ENCODE data around the gene INSL3. TPM values are rescaled to one million over a fixed set of nuclear protein-coding genes. Genes with fewer than 3 reads are reported as not detected.

Gene INSL3
- polyA plus RNA-seq, 3 donors, result 0.25 to 1.7 (median 0.64) TPM

DNA sequence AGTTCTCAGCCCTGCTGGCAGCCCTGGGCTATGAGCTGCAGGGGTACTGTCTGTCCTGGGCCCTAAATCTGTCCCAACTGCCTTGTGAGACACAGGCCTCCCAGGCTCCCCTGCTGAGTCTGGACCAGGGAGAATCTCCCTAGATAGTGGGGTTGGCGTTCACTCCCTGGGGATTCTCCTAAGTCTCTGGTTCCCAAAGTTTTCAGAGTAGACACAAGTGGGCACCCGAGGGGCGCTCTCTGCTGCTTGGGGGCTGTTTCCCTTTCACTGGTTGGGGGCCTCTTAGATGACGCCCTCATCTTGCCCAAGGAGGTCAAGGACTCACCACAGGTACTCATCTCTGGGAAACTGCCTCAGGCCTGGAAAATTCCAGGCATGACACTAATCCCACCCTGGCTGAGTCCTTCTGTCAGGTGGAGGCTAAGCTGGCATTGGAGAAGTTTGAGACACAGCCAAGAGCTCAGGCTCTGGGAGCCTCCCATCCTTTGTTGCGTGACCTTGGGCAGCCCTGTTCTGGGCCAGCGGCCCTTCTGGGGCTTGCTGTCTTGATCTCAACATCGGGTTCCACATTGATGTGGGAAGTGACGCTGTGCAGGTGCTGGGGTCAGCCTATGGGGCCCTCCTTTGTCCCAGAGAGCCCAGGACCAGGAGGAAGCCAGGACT, 42.3 kb upstream of the INSL3 start:
- H3K27ac ChIP-seq (ENCODE audit: low read depth in 1 of 2, low read length in 2 of 2), result no peak overlapping the region
- intact Hi-C loops (cut with micrococcal nuclease), result no loop called here
- H3K4me2 ChIP-seq (replicated peaks; ENCODE audit: extremely low read depth, low read length, poor library complexity, severe bottlenecking), result no peak overlapping the region
- H3K4me3 ChIP-seq (replicated peaks in 1 of 3; ENCODE audit: low read depth in 2 of 3, low read length in 3 of 3), result no peak overlapping the region
- Mint-ChIP-seq H3K36me3 (peaks cover 34 to 47% of the 10 kb centered on the region in 2 donors), H3K27ac (peak overlapping the region in 3 of 7 donors; percentile 45 to 69 (median 66)), H3K9me3 (no peaks in the 10 kb centered on the region), H3K4me3 (no peak overlapping the region), H3K4me1 (peaks cover 25% of the 10 kb centered on the region), H3K27me3 (ENCODE audit: low read depth in 3 of 3) (peaks cover 1 to 4% (median 1%) of the 10 kb centered on the region in 3 donors)
- no peak overlapping the region for H2AFZ ChIP-seq (ENCODE audit: insufficient read depth, low read depth, low read length, poor library complexity, severe bottlenecking)
- H3K79me2 ChIP-seq (ENCODE audit: insufficient read depth, low read length), result peaks cover 28% of the 10 kb centered on the region
- TF ChIP-seq, protein P1, sequence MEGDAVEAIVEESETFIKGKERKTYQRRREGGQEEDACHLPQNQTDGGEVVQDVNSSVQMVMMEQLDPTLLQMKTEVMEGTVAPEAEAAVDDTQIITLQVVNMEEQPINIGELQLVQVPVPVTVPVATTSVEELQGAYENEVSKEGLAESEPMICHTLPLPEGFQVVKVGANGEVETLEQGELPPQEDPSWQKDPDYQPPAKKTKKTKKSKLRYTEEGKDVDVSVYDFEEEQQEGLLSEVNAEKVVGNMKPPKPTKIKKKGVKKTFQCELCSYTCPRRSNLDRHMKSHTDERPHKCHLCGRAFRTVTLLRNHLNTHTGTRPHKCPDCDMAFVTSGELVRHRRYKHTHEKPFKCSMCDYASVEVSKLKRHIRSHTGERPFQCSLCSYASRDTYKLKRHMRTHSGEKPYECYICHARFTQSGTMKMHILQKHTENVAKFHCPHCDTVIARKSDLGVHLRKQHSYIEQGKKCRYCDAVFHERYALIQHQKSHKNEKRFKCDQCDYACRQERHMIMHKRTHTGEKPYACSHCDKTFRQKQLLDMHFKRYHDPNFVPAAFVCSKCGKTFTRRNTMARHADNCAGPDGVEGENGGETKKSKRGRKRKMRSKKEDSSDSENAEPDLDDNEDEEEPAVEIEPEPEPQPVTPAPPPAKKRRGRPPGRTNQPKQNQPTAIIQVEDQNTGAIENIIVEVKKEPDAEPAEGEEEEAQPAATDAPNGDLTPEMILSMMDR (IDR thresholded peaks at IDR 0.05), result no peak
- DNase-seq, result no peak
- peaks cover 32 to 42% of the 10 kb centered on the region in 2 donors for H3K36me3 ChIP-seq (replicated peaks in 1 of 2; ENCODE audit: control insufficient read depth in 1 of 2, insufficient read depth in 2 of 2, low read length in 2 of 2)
- no peak overlapping the region for H3K9ac ChIP-seq (ENCODE audit: insufficient read depth, low read length, poor library complexity, severe bottlenecking)
- no peaks in the 10 kb centered on the region for H3K9me3 ChIP-seq (replicated peaks in 1 of 2; ENCODE audit: control insufficient read depth in 1 of 2, insufficient read depth in 1 of 2, low read length in 2 of 2)
- H3K27me3 ChIP-seq (ENCODE audit: control insufficient read depth in 2 of 2, insufficient read depth in 2 of 2, low read length in 2 of 2), result no peaks in the 10 kb centered on the region
- 94% methylated on average over 7 of the region's 8 CpGs for WGBS (ENCODE audit: insufficient coverage)
- H4K20me1 ChIP-seq (ENCODE audit: insufficient read depth, low read length), result peaks cover 61% of the 10 kb centered on the region
- H3K4me1 ChIP-seq (ENCODE audit: control insufficient read depth in 1 of 2, insufficient read depth in 2 of 2, low read length in 2 of 2), result peaks cover 17 to 21% of the 10 kb centered on the region in 2 donors

DNA sequence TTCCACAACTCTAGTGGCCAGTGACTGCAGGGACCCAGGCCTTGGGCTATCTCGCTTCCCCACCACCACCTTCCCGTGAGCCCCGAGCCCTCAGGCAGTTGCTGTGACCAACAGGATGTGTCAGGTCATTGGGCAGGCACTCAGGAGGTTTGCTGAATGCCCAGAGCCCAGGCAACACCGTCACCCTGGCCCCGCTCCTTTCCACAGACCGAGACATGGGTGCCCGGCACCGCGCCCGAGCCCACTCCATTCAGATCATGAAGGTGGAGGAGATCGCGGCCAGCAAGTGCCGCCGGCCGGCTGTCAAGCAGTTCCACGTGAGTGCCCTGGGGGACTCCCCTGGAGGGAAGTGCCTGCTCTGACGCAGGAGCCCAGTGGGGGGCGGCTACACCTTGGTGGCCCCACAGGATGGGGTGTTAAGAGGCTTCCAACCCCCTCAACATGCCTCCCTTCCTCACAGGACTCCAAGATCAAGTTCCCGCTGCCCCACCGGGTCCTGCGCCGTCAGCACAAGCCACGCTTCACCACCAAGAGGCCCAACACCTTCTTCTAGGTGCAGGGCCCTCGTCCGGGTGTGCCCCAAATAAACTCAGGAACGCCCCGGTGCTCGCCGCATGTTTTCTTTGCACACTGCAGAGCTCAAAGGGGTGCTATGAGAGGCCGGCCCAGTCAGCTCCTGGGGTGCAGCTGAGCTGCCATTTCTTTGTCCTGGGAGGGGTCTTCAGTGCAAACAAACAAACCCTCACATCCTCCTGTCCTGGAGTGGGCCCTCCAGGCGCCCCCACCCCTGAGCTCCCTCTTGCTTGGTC, 41.6 kb upstream of the INSL3 start:
- Histone ChIP-seq H3K36me3 (replicated peaks in 1 of 2; ENCODE audit: control insufficient read depth in 1 of 2, insufficient read depth in 2 of 2, low read length in 2 of 2) (peaks cover 32 to 42% of the 10 kb centered on the region in 2 donors), H3K79me2 (ENCODE audit: insufficient read depth, low read length) (peaks cover 28% of the 10 kb centered on the region), H3K4me3 (replicated peaks in 1 of 3; ENCODE audit: low read depth in 2 of 3, low read length in 3 of 3) (no peak overlapping the region), H3K9ac (ENCODE audit: insufficient read depth, low read length, poor library complexity, severe bottlenecking) (no peak overlapping the region), H3K4me1 (ENCODE audit: control insufficient read depth in 1 of 2, insufficient read depth in 2 of 2, low read length in 2 of 2) (peaks cover 17 to 21% of the 10 kb centered on the region in 2 donors), H3K27me3 (ENCODE audit: control insufficient read depth in 2 of 2, insufficient read depth in 2 of 2, low read length in 2 of 2) (no peaks in the 10 kb centered on the region), H4K20me1 (ENCODE audit: insufficient read depth, low read length) (peaks cover 61% of the 10 kb centered on the region), H2AFZ (ENCODE audit: insufficient read depth, low read depth, low read length, poor library complexity, severe bottlenecking) (no peak overlapping the region), H3K27ac (ENCODE audit: low read depth in 1 of 2, low read length in 2 of 2) (no peak overlapping the region), H3K9me3 (replicated peaks in 1 of 2; ENCODE audit: control insufficient read depth in 1 of 2, insufficient read depth in 1 of 2, low read length in 2 of 2) (no peaks in the 10 kb centered on the region), H3K4me2 (replicated peaks; ENCODE audit: extremely low read depth, low read length, poor library complexity, severe bottlenecking) (no peak overlapping the region)
- 96% methylated on average over 20 of the region's 31 CpGs for WGBS (ENCODE audit: insufficient coverage)
- no peak overlapping the region for H3K4me3 Mint-ChIP-seq
- peak overlapping the region in 3 of 7 donors; percentile 64 to 69 (median 66) for H3K27ac Mint-ChIP-seq
- H3K9me3 Mint-ChIP-seq, result no peaks in the 10 kb centered on the region
- peaks cover 25% of the 10 kb centered on the region for H3K4me1 Mint-ChIP-seq
- peaks cover 34 to 47% of the 10 kb centered on the region in 2 donors for H3K36me3 Mint-ChIP-seq
- intact Hi-C loops (cut with micrococcal nuclease), result no loop called here
- no peak for DNase-seq
- TF ChIP-seq, protein P1 (IDR thresholded peaks at IDR 0.05), result no peak
- H3K27me3 Mint-ChIP-seq (ENCODE audit: low read depth in 3 of 3), result peaks cover 1 to 2% (median 2%) of the 10 kb centered on the region in 3 donors

Measured in CD14-positive monocyte (primary cell).